Mucosa of descending colon (tissue), 3 donors: ENCODE measurements around the gene ZNF276. TPM values are rescaled to one million over a fixed set of nuclear protein-coding genes. Genes with fewer than 3 reads are reported as not detected.

ENCODE experiments used
- total RNA-seq, 3 donors: library from RNA; stranded (reverse); fragmentation: NEBNext Ultra II Directional in 2 of 3; extraction: Animal tissue kit (Norgen Biotek cat#: 25700) in 2 of 3; gene quantifications; one replicate each; pipeline versions ENCODE4 v1.2.1 to v1.2.4, GENCODE V29; 2021 to 2023
- donor health status: DM: no; HTN: no; CAD: no; lungs with moderate emphysema.
- donor health status: DM: no; HTN: no; CAD: no.
- donor health status: DM: no; HTN: yes; CAD: no.

ZNF276 gene
- total RNA-seq, 3 donors from 2014 or later, result 30.5 to 50.4 (median 31.6) TPM

Other genes starting within 250 kb of the ZNF276 start
- gene ANKRD11, start 231.0 kb upstream of the ZNF276 start, total RNA-seq, result 100 to 1,000 TPM; 125 to 127 (median 127) TPM
- gene SPG7, start 213.1 kb upstream of the ZNF276 start, total RNA-seq, result 100 to 1,000 TPM; 112 to 137 (median 121) TPM
- 1,000 to 10,000 TPM; 1,693 to 1,792 (median 1,717) TPM for gene RPL13, start 160.9 kb upstream of the ZNF276 start, total RNA-seq
- gene CPNE7, start 145.8 kb upstream of the ZNF276 start, total RNA-seq, result 1 to 10 TPM in 1 of 3 donors, under 1 TPM in 2; 0.72 to 2.0 (median 0.79) TPM
- 1 to 10 TPM in 1 of 3 donors, under 1 TPM in 1, not detected in 1; 0.28 to 2.0 TPM for gene DPEP1, start 107.9 kb upstream of the ZNF276 start, total RNA-seq
- gene CHMP1A, start 63.8 kb upstream of the ZNF276 start, total RNA-seq, result 100 to 1,000 TPM; 104 to 163 (median 108) TPM
- gene SPATA33, start 63.7 kb upstream of the ZNF276 start, total RNA-seq, result 10 to 100 TPM in 2 of 3 donors, 1 to 10 TPM in 1; 8.0 to 11.0 (median 10.7) TPM
- gene CDK10, start 34.8 kb upstream of the ZNF276 start, total RNA-seq, result 100 to 1,000 TPM in 1 of 3 donors, 10 to 100 TPM in 2; 90.8 to 163 (median 94.5) TPM
- gene SPATA2L, start 19.8 kb upstream of the ZNF276 start, total RNA-seq, result 10 to 100 TPM; 12.5 to 21.7 (median 14.4) TPM
- gene VPS9D1, start 639 bp upstream of the ZNF276 start, total RNA-seq, result 10 to 100 TPM; 15.3 to 20.6 (median 16.4) TPM
- 10 to 100 TPM; 13.1 to 27.7 (median 16.3) TPM for gene FANCA, start 95.1 kb downstream of the ZNF276 start, total RNA-seq
- gene SPIRE2, start 106.9 kb downstream of the ZNF276 start, total RNA-seq, result 100 to 1,000 TPM in 1 of 3 donors, 10 to 100 TPM in 2; 52.5 to 118 (median 84.2) TPM
- gene TCF25, start 152.1 kb downstream of the ZNF276 start, total RNA-seq, result 100 to 1,000 TPM; 179 to 217 (median 212) TPM
- gene MC1R, start 197.3 kb downstream of the ZNF276 start, total RNA-seq, result 1 to 10 TPM; 4.1 to 4.8 (median 4.3) TPM
- 10 to 100 TPM in 1 of 3 donors, 1 to 10 TPM in 2; 1.8 to 26.8 (median 7.5) TPM for gene TUBB3, start 201.8 kb downstream of the ZNF276 start, total RNA-seq
- gene DEF8, start 227.2 kb downstream of the ZNF276 start, total RNA-seq, result 10 to 100 TPM; 25.2 to 45.4 (median 31.9) TPM